SJSA1 (cell line): ENCODE measurements around the gene ZSWIM6. TPM values are rescaled to one million over a fixed set of nuclear protein-coding genes. Genes with fewer than 3 reads are reported as not detected.
"Not testable (repeated sequence)": the region's sequence is repeated elsewhere in the genome, so short reads cannot be mapped to it uniquely, and the experiment has no call there.

ENCODE experiments used
- DNase-seq, 2 experiments: peaks; one replicate each; pipeline ENCODE4 v3.0.0-alpha.2; 2015 to 2020; ENCODE audit warnings: low spot score in 2 of 2, low read depth in 1 of 2
- H3K27ac ChIP-seq: fragments of 250-450 bp; sonication (Bioruptor Pico); 2 replicates; pipeline ENCODE4 v1.5.1; 2020; ENCODE audit warnings: mild to moderate bottlenecking, moderate library complexity
- H3K27me3 ChIP-seq: fragments of 250-450 bp; sonication (Bioruptor Pico); replicated peaks from 2 replicates; pipeline ENCODE4 v1.5.1; 2020; ENCODE audit warnings: mild to moderate bottlenecking, moderate library complexity
- H3K36me3 ChIP-seq: fragments of 250-450 bp; sonication (Bioruptor Pico); 2 replicates; pipeline ENCODE4 v1.5.1; 2020; ENCODE audit warnings: mild to moderate bottlenecking
- H3K4me1 ChIP-seq: fragments of 250-450 bp; sonication (Bioruptor Pico); replicated peaks from 2 replicates; pipeline ENCODE4 v1.6.1; 2021; ENCODE audit warnings: mild to moderate bottlenecking
- H3K4me3 ChIP-seq: fragments of 250-450 bp; sonication (Bioruptor Pico); 2 replicates; pipeline ENCODE4 v1.5.1; 2020; ENCODE audit warnings: mild to moderate bottlenecking
- H3K9me3 ChIP-seq: fragments of 250-450 bp; sonication (Bioruptor Pico); replicated peaks from 2 replicates; pipeline ENCODE4 v1.5.1; 2020; ENCODE audit warnings: mild to moderate bottlenecking
- total RNA-seq: library from RNA; depleted of rRNA; stranded (reverse); fragments of >200 nt; shearing (Covaris generic); gene quantifications from 2 replicates; pipeline ENCODE4 v1.2.3, GENCODE V29; 2014

ZSWIM6 gene
- total RNA-seq, 1 experiment from 2014 or later: 13.1 TPM

GRCh38 chr5:61402970-61403900, 71.2 kb downstream of the ZSWIM6 start:
- Histone ChIP-seq H3K27me3 (no peaks in the 10 kb centered on the region), H3K36me3 (no peaks in the 10 kb centered on the region; the same call in 1 of the 2 replicates), H3K9me3 (no peaks in the 10 kb centered on the region), H3K4me1 (peaks cover 19% of the 10 kb centered on the region), H3K4me3 (no peak overlapping the region), H3K27ac (no peak overlapping the region)
- no peak for DNase-seq

GRCh38 chr5:61405511-61406295, 73.6 kb downstream of the ZSWIM6 start:
- Histone ChIP-seq H3K4me1 (peaks cover 40% of the 10 kb centered on the region), H3K4me3 (no peak overlapping the region), H3K36me3 (peaks cover 1% of the 10 kb centered on the region; the same call in 1 of the 2 replicates), H3K9me3 (no peaks in the 10 kb centered on the region), H3K27me3 (no peaks in the 10 kb centered on the region), H3K27ac (no peak overlapping the region)
- no peak for DNase-seq

GRCh38 chr5:61406497-61406896, 74.4 kb downstream of the ZSWIM6 start:
- H3K4me1 ChIP-seq: peaks cover 48% of the 10 kb centered on the region
- not testable (repeated sequence) for DNase-seq, H3K27ac ChIP-seq, H3K36me3 ChIP-seq, H3K27me3 ChIP-seq, H3K4me3 ChIP-seq, H3K9me3 ChIP-seq

GRCh38 chr5:61407706-61408270, 75.7 kb downstream of the ZSWIM6 start:
- Histone ChIP-seq H3K4me3 (no peak overlapping the region), H3K9me3 (no peaks in the 10 kb centered on the region), H3K27me3 (no peaks in the 10 kb centered on the region), H3K36me3 (peaks cover 6% of the 10 kb centered on the region), H3K27ac (peak overlapping the region; percentile 21), H3K4me1 (peaks cover 40% of the 10 kb centered on the region)
- DNase-seq: no peak

GRCh38 chr5:61408476-61409168, 76.6 kb downstream of the ZSWIM6 start:
- no peaks in the 10 kb centered on the region for H3K27me3 ChIP-seq
- peak overlapping the region; percentile 98 for H3K27ac ChIP-seq
- H3K4me1 ChIP-seq: peaks cover 35% of the 10 kb centered on the region
- peak; percentile 95 to 99 for DNase-seq
- H3K9me3 ChIP-seq: no peaks in the 10 kb centered on the region
- H3K36me3 ChIP-seq: peaks cover 6% of the 10 kb centered on the region
- 0 out of 2 replicates have a peak overlapping the region, but pooled peaks have one; percentile 0 for H3K4me3 ChIP-seq

GRCh38 chr5:61409568-61409967, 77.5 kb downstream of the ZSWIM6 start:
- Histone ChIP-seq H3K27me3 (no peaks in the 10 kb centered on the region), H3K36me3 (peaks cover 6% of the 10 kb centered on the region), H3K4me1 (peaks cover 35% of the 10 kb centered on the region), H3K4me3 (no peak overlapping the region), H3K27ac (peak overlapping the region; percentile 98), H3K9me3 (no peaks in the 10 kb centered on the region)
- DNase-seq: peak; percentile 73 to 87

- Histone ChIP-seq H3K9me3 (no peaks in the 10 kb centered on the region), H3K27ac (peak overlapping the region; percentile 98; the same call in 1 of the 2 replicates), H3K4me3 (no peak overlapping the region), H3K27me3 (no peaks in the 10 kb centered on the region), H3K36me3 (peaks cover 6% of the 10 kb centered on the region), H3K4me1 (peaks cover 38% of the 10 kb centered on the region)
- no peak for DNase-seq
These were observed 78.8 kb downstream of the ZSWIM6 start for GRCh38 chr5:61410811-61411210.

GRCh38 chr5:61412361-61412760, 80.3 kb downstream of the ZSWIM6 start:
- no peaks in the 10 kb centered on the region for H3K9me3 ChIP-seq

GRCh38 chr5:61413205-61413604, 81.1 kb downstream of the ZSWIM6 start:
- DNase-seq, H3K36me3 ChIP-seq, H3K27ac ChIP-seq, H3K4me3 ChIP-seq, H3K27me3 ChIP-seq, H3K9me3 ChIP-seq: not testable (repeated sequence)
- peaks cover 39% of the 10 kb centered on the region for H3K4me1 ChIP-seq

More at GRCh38 chr5:61412361-61412760, 80.3 kb downstream of the ZSWIM6 start:
- H3K36me3 ChIP-seq: peaks cover 6% of the 10 kb centered on the region
- no peaks in the 10 kb centered on the region for H3K27me3 ChIP-seq
- peaks cover 45% of the 10 kb centered on the region for H3K4me1 ChIP-seq
- no peak overlapping the region for H3K4me3 ChIP-seq
- H3K27ac ChIP-seq: no peak overlapping the region
- no peak for DNase-seq

- Histone ChIP-seq H3K4me1 (peaks cover 27% of the 10 kb centered on the region), H3K27ac (no peak overlapping the region), H3K4me3 (no peak overlapping the region), H3K9me3 (no peaks in the 10 kb centered on the region), H3K27me3 (no peaks in the 10 kb centered on the region), H3K36me3 (peaks cover 6% of the 10 kb centered on the region)
- no peak for DNase-seq
These were observed 82.7 kb downstream of the ZSWIM6 start for GRCh38 chr5:61414806-61415205.

GRCh38 chr5:61416010-61416409, 84.0 kb downstream of the ZSWIM6 start:
- Histone ChIP-seq H3K27ac (no peak overlapping the region), H3K9me3 (no peaks in the 10 kb centered on the region), H3K4me3 (no peak overlapping the region), H3K27me3 (no peaks in the 10 kb centered on the region), H3K4me1 (peaks cover 15% of the 10 kb centered on the region), H3K36me3 (peaks cover 2% of the 10 kb centered on the region)
- no peak for DNase-seq

- H3K27me3 ChIP-seq: no peaks in the 10 kb centered on the region
- no peak overlapping the region for H3K4me3 ChIP-seq
- no peak for DNase-seq
- H3K4me1 ChIP-seq: peaks cover 11% of the 10 kb centered on the region
- H3K9me3 ChIP-seq: no peaks in the 10 kb centered on the region
- H3K36me3 ChIP-seq: peaks cover 4% of the 10 kb centered on the region
- H3K27ac ChIP-seq: no peak overlapping the region
These were observed 84.4 kb downstream of the ZSWIM6 start for GRCh38 chr5:61416420-61416819.

- peaks cover 10% of the 10 kb centered on the region for H3K4me1 ChIP-seq
- peaks cover 6% of the 10 kb centered on the region for H3K36me3 ChIP-seq
- H3K4me3 ChIP-seq: no peak overlapping the region
- H3K27me3 ChIP-seq: no peaks in the 10 kb centered on the region
- H3K9me3 ChIP-seq: no peaks in the 10 kb centered on the region
- no peak overlapping the region for H3K27ac ChIP-seq
- no peak for DNase-seq
These were observed 85.3 kb downstream of the ZSWIM6 start for GRCh38 chr5:61417340-61417739.
